Activated naive CD8-positive, alpha-beta T cell treated with anti-CD3 and anti-CD28 coated beads, Interleukin-2, amount 10 ng/mL, durations not matched to agents 7 days and 5 days (primary cell): ENCODE results near the gene SERPINE1. TPM values are rescaled to one million over a fixed set of nuclear protein-coding genes. Genes with fewer than 3 reads are reported as not detected.
"Not testable (repeated sequence)": the region's sequence is repeated elsewhere in the genome, so short reads cannot be mapped to it uniquely, and the experiment has no call there.

ENCODE experiments used
- ATAC-seq: fragments of 150-1000 bp; cut with Tn5 transposase; one replicate; pipeline ENCODE4 v1.10.0; 2021; ENCODE audit warnings: low read depth, moderate library complexity
- POLR2A ChIA-PET: fragments of 350-600 bp; sonication (Branson Sonifier 250); formaldehyde crosslinking; loops from one replicate; lab custom pipeline; 2021; ENCODE audit warnings: antibody characterized with exemption; lab: Charles Lee
- DNase-seq: peaks from one replicate; pipeline ENCODE4 v3.0.0; 2021
- H3K27ac Mint-ChIP-seq: one replicate; pipeline ENCODE4 v1.8.0; 2022; ENCODE audit warnings: mild to moderate bottlenecking, mixed read lengths
- H3K27me3 Mint-ChIP-seq: one replicate; pipeline ENCODE4 v1.8.0; 2022; ENCODE audit warnings: mild to moderate bottlenecking, moderate library complexity, mixed read lengths
- H3K36me3 Mint-ChIP-seq: one replicate; pipeline ENCODE4 v1.8.0; 2021; ENCODE audit warnings: mild to moderate bottlenecking, mixed read lengths
- H3K4me1 Mint-ChIP-seq: one replicate; pipeline ENCODE4 v1.8.0; 2021; ENCODE audit warnings: mixed read lengths
- H3K4me3 Mint-ChIP-seq: one replicate; pipeline ENCODE4 v1.8.0; 2022; ENCODE audit warnings: mild to moderate bottlenecking, moderate library complexity, mixed read lengths
- H3K9me3 Mint-ChIP-seq: one replicate; pipeline ENCODE4 v1.8.0; 2021; ENCODE audit warnings: mixed read lengths
- total RNA-seq, 2 experiments: library from RNA; stranded (reverse); gene quantifications; one replicate each; pipeline ENCODE4 v1.2.3, GENCODE V29; 2021

The SERPINE1 gene
- under 1 TPM; 0.44 to 0.51 TPM for total RNA-seq

DNA sequence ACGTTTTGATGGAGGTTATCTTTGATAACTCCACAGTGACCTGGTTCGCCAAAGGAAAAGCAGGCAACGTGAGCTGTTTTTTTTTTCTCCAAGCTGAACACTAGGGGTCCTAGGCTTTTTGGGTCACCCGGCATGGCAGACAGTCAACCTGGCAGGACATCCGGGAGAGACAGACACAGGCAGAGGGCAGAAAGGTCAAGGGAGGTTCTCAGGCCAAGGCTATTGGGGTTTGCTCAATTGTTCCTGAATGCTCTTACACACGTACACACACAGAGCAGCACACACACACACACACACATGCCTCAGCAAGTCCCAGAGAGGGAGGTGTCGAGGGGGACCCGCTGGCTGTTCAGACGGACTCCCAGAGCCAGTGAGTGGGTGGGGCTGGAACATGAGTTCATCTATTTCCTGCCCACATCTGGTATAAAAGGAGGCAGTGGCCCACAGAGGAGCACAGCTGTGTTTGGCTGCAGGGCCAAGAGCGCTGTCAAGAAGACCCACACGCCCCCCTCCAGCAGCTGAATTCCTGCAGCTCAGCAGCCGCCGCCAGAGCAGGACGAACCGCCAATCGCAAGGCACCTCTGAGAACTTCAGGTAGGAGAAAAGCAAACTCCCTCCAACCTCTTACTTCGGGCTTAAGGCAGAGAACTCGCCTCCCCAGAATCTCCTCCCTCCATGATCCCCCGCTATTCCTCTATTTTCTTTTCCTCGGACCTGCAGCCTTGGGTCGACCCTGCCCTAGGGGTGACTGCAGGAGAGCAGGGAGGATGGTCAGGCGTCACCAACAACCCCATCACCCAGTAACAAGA, at the start of gene SERPINE1:
Gene SERPINE1 (plus strand): TSS at position 454 of the 809 bp plus-strand sequence. CDS start 1,290 bp downstream, outside the sequence.
- Mint-ChIP-seq H3K27me3 (peaks cover 36% of the 10 kb centered on the region), H3K4me3 (peak within 1 kb of the TSS; percentile 86), H3K9me3 (no peaks in the 10 kb centered on the region), H3K36me3 (no peaks in the 10 kb centered on the region), H3K27ac (peak within 1 kb of the TSS; percentile 74), H3K4me1 (peaks cover 48% of the 10 kb centered on the region)
- DNase-seq: peak; percentile 71
- POLR2A ChIA-PET: interaction anchor here (1.5 to 2.6 kb wide), 3 partner anchors 11 to 125 kb away, joined by 5 to 11 read pairs (median 8); partner anchors contain the start of gene TRIM56
- ATAC-seq: peak; percentile 90

DNA sequence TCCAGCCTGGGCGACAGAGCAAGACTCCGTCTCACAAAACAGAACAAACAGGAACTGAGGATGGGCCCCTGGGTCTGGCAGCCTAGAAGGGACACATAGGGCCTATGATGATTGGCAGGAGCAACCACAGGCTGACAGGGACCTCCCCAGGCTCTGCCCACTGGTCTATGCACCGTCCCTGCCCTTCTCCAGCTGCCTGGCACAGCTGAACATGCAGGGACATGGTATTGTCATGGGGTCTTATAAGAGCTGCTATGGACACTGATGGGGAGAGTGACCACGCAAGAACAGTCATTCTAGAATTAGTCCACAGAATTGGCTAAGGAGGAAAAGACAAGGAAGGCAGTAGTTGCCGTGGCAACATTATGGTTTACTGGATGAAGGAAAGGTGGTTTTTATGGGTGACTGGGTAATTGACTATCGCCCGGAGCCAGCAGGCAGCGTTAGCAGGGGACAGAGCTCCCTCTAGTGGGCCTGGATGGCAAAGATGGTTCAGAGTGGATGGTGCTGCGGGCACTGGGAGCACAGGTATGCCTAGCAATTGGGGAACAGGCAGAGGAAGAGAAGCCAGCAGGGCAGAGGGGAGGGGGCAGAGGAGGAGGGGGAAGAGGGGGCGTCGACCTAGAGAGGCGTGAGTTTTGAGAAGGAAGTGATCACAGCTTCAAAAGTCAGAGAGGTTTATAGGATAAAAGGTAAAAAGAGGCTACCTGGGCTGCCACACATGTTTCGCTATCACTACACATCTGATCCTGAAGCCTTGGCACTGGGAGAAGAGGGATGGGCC, 49.4 kb upstream of the SERPINE1 start:
- DNase-seq (peak; percentile 79), ATAC-seq (peak; percentile 96)
- H3K27me3 Mint-ChIP-seq: peaks cover 13% of the 10 kb centered on the region
- H3K4me1 Mint-ChIP-seq: peaks cover 4% of the 10 kb centered on the region
- no peaks in the 10 kb centered on the region for H3K36me3 Mint-ChIP-seq
- no peak overlapping the region for H3K4me3 Mint-ChIP-seq
- POLR2A ChIA-PET: interaction anchor here (0.6 to 0.8 kb wide), 3 partner anchors 188 to 321 kb away, joined by 3 read pairs; partner anchors contain the start of gene UFSP1
- no peaks in the 10 kb centered on the region for H3K9me3 Mint-ChIP-seq
- no peak overlapping the region for H3K27ac Mint-ChIP-seq

DNA sequence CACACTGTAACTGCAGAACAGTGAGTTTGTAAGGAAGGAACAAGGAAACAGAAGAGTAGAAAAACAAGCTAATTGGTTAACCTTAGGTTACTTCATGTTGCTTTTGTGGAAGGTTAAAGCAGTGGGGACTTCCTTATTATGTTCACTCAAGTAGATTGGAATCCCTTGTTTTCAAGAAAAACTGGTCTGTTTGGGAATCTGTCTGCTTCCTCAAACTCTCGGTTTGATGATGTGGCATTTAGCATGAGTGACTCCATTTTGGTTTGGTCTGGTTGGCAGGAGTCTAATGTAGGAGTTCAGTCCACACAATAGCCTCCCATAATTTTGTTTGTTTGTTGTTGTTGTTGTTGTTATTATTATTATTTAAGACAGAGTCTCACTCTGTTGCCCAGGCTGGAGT, 45.5 kb upstream of the SERPINE1 start:
- ATAC-seq: no peak
- Mint-ChIP-seq H3K4me3 (no peak overlapping the region), H3K36me3 (peaks cover 2% of the 10 kb centered on the region), H3K27me3 (peaks cover 5% of the 10 kb centered on the region), H3K4me1 (peaks cover 12% of the 10 kb centered on the region), H3K9me3 (no peaks in the 10 kb centered on the region), H3K27ac (no peak overlapping the region)
- DNase-seq: no peak
- POLR2A ChIA-PET: interaction anchor here (0.7 kb wide), 1 partner anchor 1577 kb away, joined by 3 read pairs; the partner anchor contains the start of gene ZKSCAN5

DNA sequence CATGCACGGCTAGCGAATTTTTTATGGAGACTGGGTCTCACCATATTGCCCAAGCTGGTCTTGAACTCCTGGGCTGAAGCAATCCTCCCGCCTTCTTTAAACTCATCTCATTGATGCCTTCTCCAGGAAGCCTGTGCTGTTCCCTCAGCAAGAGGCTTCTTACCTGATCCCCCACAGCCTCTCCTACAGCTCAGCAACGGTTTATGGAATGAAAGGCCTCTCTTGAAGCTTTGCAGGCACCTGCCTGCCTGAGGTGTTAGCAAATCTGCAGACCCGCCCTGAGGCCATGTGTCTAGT, 42.1 kb upstream of the SERPINE1 start:
- peak overlapping the region; percentile 100 for H3K27ac Mint-ChIP-seq
- H3K4me3 Mint-ChIP-seq: peak overlapping the region; percentile 99
- no peak for ATAC-seq
- peaks cover 14% of the 10 kb centered on the region for H3K36me3 Mint-ChIP-seq
- H3K9me3 Mint-ChIP-seq: no peaks in the 10 kb centered on the region
- H3K4me1 Mint-ChIP-seq: peaks cover 16% of the 10 kb centered on the region
- no peak for DNase-seq
- peaks cover 5% of the 10 kb centered on the region for H3K27me3 Mint-ChIP-seq
- POLR2A ChIA-PET: interaction anchor here (0.5 to 2.1 kb wide), 15 partner anchors 11 to 885 kb away, joined by 3 to 24 read pairs (median 4); partner anchors contain the start of genes MUC17, PLOD3, SERPINE1 and SRRT

DNA sequence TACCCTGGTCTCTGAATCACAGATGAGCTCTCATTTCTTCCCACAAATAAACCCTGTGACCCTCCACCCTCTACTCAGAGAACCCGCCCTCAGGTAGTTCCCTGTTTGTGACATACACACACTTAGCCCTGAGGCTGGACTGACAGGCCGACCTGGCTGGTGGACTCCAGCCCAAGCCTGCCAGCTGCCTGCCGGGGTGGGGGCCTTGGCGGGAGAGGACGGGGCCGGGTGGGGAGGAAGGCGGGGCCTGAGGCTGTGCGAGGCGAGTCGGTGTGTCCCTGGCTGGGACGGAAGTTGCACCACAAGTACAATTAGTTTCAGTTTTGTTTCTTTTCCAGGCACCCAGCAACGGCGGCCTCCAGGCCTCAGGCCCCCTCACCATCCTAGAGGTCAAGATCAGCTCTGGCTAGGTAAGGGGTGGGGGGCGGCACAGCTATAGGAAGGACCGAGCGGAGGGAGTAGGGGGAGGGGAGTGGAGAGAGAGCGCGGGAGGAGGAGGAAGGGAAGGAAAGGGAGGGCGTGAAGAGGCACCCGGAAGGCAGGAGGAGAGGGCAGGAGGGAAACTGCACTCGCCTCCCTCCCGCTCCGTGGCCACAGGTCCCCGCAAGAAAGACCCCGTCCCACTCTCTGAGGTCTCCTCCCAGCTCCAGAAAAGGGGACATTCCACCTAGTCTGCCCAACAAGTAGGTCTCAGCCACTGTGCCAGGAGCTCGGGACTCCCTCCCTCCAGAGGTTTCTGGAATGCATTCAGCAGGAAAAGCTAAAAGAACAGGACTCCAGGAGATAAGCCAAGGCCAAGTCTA, 41.5 kb upstream of the SERPINE1 start, which contains the start of gene TRIM56:
Gene TRIM56 (plus strand): TSS at position 320 of the 803 bp plus-strand sequence. CDS start 1,832 bp downstream, outside the sequence.
- Mint-ChIP-seq H3K4me3 (peak within 1 kb of the TSS; percentile 99), H3K27me3 (peaks cover 5% of the 10 kb centered on the region), H3K27ac (peak within 1 kb of the TSS; percentile 100), H3K4me1 (peaks cover 16% of the 10 kb centered on the region), H3K9me3 (no peaks in the 10 kb centered on the region), H3K36me3 (peaks cover 15% of the 10 kb centered on the region)
- POLR2A ChIA-PET: interaction anchor here (0.5 to 2.1 kb wide), 16 partner anchors 11 to 885 kb away, joined by 3 to 24 read pairs (median 4); partner anchors contain the start of genes MUC17, PLOD3, SERPINE1 and SRRT
- DNase-seq: peak; percentile 84
- ATAC-seq: peak; percentile 93

DNA sequence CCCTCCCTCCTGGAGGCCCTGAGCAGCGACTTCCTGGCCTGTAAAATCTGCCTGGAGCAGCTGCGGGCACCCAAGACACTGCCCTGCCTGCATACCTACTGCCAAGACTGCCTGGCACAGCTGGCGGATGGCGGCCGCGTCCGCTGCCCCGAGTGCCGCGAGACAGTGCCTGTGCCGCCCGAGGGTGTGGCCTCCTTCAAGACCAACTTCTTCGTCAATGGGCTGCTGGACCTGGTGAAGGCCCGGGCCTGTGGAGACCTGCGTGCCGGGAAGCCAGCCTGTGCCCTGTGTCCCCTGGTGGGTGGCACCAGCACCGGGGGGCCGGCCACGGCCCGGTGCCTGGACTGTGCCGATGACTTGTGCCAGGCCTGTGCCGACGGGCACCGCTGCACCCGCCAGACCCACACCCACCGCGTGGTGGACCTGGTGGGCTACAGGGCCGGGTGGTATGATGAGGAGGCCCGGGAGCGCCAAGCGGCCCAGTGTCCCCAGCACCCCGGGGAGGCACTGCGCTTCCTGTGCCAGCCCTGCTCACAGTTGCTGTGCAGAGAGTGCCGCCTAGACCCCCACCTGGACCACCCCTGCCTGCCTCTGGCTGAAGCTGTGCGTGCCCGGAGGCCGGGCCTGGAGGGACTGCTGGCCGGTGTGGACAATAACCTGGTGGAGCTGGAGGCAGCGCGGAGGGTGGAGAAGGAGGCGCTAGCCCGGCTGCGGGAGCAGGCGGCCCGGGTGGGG, 39.4 kb upstream of the SERPINE1 start:
- Mint-ChIP-seq H3K4me1 (peaks cover 21% of the 10 kb centered on the region), H3K9me3 (no peaks in the 10 kb centered on the region), H3K4me3 (no peak overlapping the region), H3K36me3 (peaks cover 21% of the 10 kb centered on the region), H3K27ac (no peak overlapping the region), H3K27me3 (peaks cover 1% of the 10 kb centered on the region)
- ATAC-seq: no peak
- POLR2A ChIA-PET: interaction anchor here (1.2 kb wide), 1 partner anchor 198 kb away, joined by 4 read pairs; the partner anchor contains the start of gene UFSP1
- no peak for DNase-seq

DNA sequence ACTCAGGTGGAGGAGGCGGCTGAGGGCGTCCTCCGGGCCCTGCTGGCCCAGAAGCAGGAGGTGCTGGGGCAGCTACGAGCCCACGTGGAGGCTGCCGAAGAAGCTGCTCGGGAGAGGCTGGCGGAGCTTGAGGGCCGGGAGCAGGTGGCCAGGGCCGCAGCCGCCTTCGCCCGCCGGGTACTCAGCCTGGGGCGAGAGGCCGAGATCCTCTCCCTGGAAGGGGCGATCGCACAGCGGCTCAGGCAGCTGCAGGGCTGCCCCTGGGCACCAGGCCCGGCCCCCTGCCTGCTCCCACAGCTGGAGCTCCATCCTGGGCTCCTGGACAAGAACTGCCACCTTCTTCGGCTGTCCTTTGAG, 38.9 kb upstream of the SERPINE1 start:
- Mint-ChIP-seq H3K9me3 (no peaks in the 10 kb centered on the region), H3K27me3 (no peaks in the 10 kb centered on the region), H3K27ac (no peak overlapping the region), H3K4me3 (no peak overlapping the region), H3K36me3 (peaks cover 21% of the 10 kb centered on the region), H3K4me1 (peaks cover 21% of the 10 kb centered on the region)
- ATAC-seq (no peak), DNase-seq (no peak)
- POLR2A ChIA-PET: no interaction called here

DNA sequence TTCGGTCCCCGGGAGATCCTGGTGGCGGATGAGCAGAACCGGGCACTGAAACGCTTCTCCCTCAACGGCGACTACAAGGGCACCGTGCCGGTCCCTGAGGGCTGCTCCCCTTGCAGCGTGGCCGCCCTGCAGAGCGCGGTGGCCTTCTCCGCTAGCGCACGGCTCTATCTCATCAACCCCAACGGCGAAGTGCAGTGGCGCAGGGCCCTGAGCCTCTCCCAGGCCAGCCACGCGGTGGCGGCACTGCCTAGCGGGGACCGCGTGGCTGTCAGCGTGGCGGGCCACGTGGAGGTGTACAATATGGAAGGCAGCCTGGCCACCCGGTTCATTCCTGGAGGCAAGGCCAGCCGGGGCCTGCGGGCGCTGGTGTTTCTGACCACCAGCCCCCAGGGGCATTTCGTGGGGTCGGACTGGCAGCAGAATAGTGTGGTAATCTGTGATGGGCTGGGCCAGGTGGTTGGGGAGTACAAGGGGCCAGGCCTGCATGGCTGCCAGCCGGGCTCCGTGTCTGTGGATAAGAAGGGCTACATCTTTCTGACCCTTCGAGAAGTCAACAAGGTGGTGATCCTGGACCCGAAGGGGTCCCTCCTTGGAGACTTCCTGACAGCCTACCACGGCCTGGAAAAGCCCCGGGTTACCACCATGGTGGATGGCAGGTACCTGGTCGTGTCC, 37.9 kb upstream of the SERPINE1 start:
- Mint-ChIP-seq H3K4me1 (peaks cover 23% of the 10 kb centered on the region), H3K27ac (no peak overlapping the region), H3K4me3 (no peak overlapping the region), H3K27me3 (no peaks in the 10 kb centered on the region), H3K9me3 (no peaks in the 10 kb centered on the region), H3K36me3 (peaks cover 21% of the 10 kb centered on the region)
- DNase-seq: no peak
- ATAC-seq: no peak
- POLR2A ChIA-PET: no interaction called here

DNA sequence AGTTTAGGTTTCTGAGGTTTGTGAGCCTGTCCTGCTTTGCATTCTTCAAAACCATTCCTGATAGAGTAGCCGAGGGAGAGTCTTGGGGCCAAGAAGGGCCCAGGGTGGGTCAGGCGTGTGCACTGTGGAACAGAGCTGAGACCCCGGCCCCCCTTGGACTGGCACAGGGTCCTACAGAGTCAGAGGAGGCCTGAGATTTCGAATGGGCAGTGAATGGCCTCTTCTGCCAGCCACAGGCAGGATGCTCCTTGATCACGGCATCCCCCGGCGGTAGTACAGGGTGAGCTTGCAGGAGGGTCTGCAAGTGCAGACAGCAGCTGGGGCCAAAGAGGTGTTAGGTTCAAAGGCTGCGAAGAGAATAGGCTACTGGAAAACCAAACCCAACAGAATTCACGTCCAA, 37.0 kb upstream of the SERPINE1 start:
- H3K4me1 Mint-ChIP-seq: peaks cover 19% of the 10 kb centered on the region
- H3K9me3 Mint-ChIP-seq: no peaks in the 10 kb centered on the region
- ATAC-seq: no peak
- POLR2A ChIA-PET: interaction anchor here (0.7 kb wide), 1 partner anchor 83 kb away, joined by 3 read pairs; no protein-coding TSS in a partner anchor
- peaks cover 22% of the 10 kb centered on the region for H3K36me3 Mint-ChIP-seq
- DNase-seq: no peak
- H3K4me3 Mint-ChIP-seq: peak overlapping the region; percentile 30
- H3K27ac Mint-ChIP-seq: no peak overlapping the region
- no peaks in the 10 kb centered on the region for H3K27me3 Mint-ChIP-seq

DNA sequence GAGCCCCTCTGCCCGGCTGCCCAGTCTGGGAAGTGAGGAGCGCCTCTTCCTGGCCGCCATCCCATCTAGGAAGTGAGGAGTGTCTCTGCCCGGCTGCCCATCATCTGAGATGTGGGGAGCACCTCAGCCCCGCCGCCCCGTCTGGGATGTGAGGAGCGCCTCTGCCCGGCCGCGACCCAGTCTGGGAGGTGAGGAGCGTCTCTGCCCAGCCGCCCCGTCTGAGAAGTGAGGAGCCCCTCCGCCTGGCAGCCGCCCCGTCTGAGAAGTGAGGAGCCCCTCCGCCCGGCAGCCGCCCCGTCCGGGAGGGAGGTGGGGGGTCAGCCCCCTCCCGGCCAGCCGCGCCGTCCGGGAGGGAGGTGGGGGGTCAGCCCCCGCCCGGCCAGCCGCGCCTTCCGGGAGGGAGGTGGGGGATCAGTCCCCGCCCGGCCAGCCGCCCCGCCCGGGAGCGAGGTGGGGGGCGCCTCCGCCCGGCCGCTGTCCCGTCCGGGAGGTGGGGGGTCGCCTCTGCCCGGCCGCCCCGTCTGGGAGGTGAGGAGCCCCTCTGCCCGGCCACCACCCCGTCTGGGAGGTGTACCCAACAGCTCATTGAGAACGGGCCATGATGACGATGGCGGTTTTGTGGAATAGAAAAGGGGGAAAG, 34.5 kb upstream of the SERPINE1 start:
- H3K27ac Mint-ChIP-seq, ATAC-seq, H3K4me3 Mint-ChIP-seq, POLR2A ChIA-PET, H3K27me3 Mint-ChIP-seq, DNase-seq, H3K9me3 Mint-ChIP-seq: not testable (repeated sequence)
- H3K36me3 Mint-ChIP-seq: peaks cover 17% of the 10 kb centered on the region
- H3K4me1 Mint-ChIP-seq: peaks cover 11% of the 10 kb centered on the region

DNA sequence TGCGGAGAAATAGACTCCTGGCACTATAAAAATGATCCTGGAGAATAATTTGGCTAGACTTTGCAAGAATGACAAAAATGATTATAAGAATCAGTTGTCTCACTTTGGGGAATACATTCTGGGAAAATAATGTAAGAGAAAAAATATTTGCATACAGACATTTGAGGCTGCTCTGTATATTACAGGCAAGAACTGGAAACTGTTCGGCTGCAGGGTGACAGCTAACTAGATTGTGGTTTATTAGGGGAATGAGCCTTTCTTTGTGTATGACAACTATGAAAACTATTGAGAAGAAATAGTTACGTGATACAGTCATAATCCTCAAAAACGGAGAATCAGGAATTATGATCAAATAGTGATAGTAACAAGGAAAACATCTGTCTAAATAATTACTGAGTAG, 33.0 kb upstream of the SERPINE1 start:
- Mint-ChIP-seq H3K36me3 (peaks cover 14% of the 10 kb centered on the region), H3K27me3 (no peaks in the 10 kb centered on the region), H3K4me3 (no peak overlapping the region), H3K9me3 (no peaks in the 10 kb centered on the region), H3K27ac (no peak overlapping the region), H3K4me1 (peaks cover 11% of the 10 kb centered on the region)
- DNase-seq (no peak), ATAC-seq (no peak)
- POLR2A ChIA-PET: no interaction called here
